OCI-LY7 (cell line): ENCODE measurements around the gene TAF6. TPM values are rescaled to one million over a fixed set of nuclear protein-coding genes. Genes with fewer than 3 reads are reported as not detected.

Experiments
- BruUV-seq: library from RNA; stranded (reverse); fragments of 400-500 nt; replicated peaks from 2 replicates; lab custom pipeline; 2021; lab: Mats Ljungman, UMichigan
- CTCF ChIA-PET: fragments of 300-600 bp; sonication (Branson Sonifier 250); formaldehyde crosslinking; loops from one replicate; lab custom pipeline; 2022; ENCODE audit warnings: antibody characterized with exemption; ENCODE audit not compliant: unreplicated experiment; lab: Charles Lee
- POLR2A ChIA-PET: fragments of 300-600 bp; sonication (Branson Sonifier 250); formaldehyde crosslinking; loops from one replicate; lab custom pipeline; 2022; ENCODE audit warnings: antibody characterized with exemption; lab: Charles Lee
- DNase-seq: peaks from one replicate; pipeline ENCODE4 v3.0.0-alpha.2; 2015; ENCODE audit warnings: low spot score
- H2AFZ ChIP-seq: fragments of 200-600 bp; sonication (generic), shearing (Covaris generic); 2 replicates; pipeline ENCODE4 v1.6.1; 2014; ENCODE audit warnings: mild to moderate bottlenecking, antibody characterized with exemption, low read length, moderate library complexity
- H3K27ac ChIP-seq: fragments of 200-600 bp; sonication (generic); 2 replicates; pipeline ENCODE4 v1.5.1; 2014; ENCODE audit warnings: mixed run types, low read depth, mild to moderate bottlenecking, moderate library complexity, low read length, inconsistent platforms; ENCODE audit not compliant: poor library complexity, severe bottlenecking
- H3K36me3 ChIP-seq: fragments of 200-600 bp; sonication (generic); 2 replicates; pipeline ENCODE4 v1.6.1; 2014; ENCODE audit warnings: mild to moderate bottlenecking, antibody characterized with exemption, low read length, moderate library complexity, mixed read lengths; ENCODE audit not compliant: insufficient read depth
- H3K4me1 ChIP-seq: fragments of 200-600 bp; sonication (generic); 2 replicates; pipeline ENCODE4 v1.5.1; 2014; ENCODE audit warnings: mild to moderate bottlenecking, low read length; ENCODE audit not compliant: insufficient read depth, poor library complexity, severe bottlenecking
- H3K4me2 ChIP-seq: fragments of 200-600 bp; sonication (generic); 2 replicates; pipeline ENCODE4 v1.6.1; 2014; ENCODE audit warnings: mild to moderate bottlenecking, low read length
- H3K4me3 ChIP-seq: fragments of 200-600 bp; sonication (generic); 2 replicates; pipeline ENCODE4 v1.5.1; 2014; ENCODE audit warnings: mild to moderate bottlenecking, low read depth, low read length; ENCODE audit not compliant: poor library complexity, severe bottlenecking
- H3K79me2 ChIP-seq: fragments of 200-600 bp; sonication (generic); 2 replicates; pipeline ENCODE4 v1.6.1; 2016; ENCODE audit warnings: low read depth, mild to moderate bottlenecking, low read length, moderate library complexity, mixed read lengths; ENCODE audit not compliant: insufficient read depth
- H3K9me2 ChIP-seq: fragments of 200-600 bp; sonication (generic); 2 replicates; pipeline ENCODE4 v1.6.1; 2016; ENCODE audit warnings: mild to moderate bottlenecking, low read length, mixed read lengths; ENCODE audit not compliant: insufficient read depth
- H3K9me3 ChIP-seq: fragments of 200-600 bp; sonication (generic); 2 replicates; pipeline ENCODE4 v1.6.1; 2014; ENCODE audit warnings: mild to moderate bottlenecking, mixed run types, low read length, mixed read lengths
- H4K20me1 ChIP-seq: fragments of 200-600 bp; sonication (generic); 2 replicates; pipeline ENCODE4 v1.6.1; 2014; ENCODE audit warnings: mild to moderate bottlenecking, antibody characterized with exemption, low read length, moderate library complexity, mixed read lengths; ENCODE audit not compliant: insufficient read depth
- EZH2phosphoT487 ChIP-seq: fragments of 200-600 bp; sonication (generic); IDR thresholded peaks from 2 replicates; pipeline ENCODE4 v1.6.1; 2018; ENCODE audit warnings: low read depth, borderline replicate concordance, mild to moderate bottlenecking, mixed run types, antibody characterized with exemption, low read length, moderate library complexity, mixed read lengths
- intact Hi-C: fragments of 100-400 bp; cut with micrococcal nuclease; formaldehyde crosslinking; loops from one replicate; pipeline ENCODE4 v1.10.0; 2022; ENCODE audit not compliant: unreplicated experiment
- total RNA-seq, 2 experiments: library from RNA; depleted of rRNA in 1 of 2; stranded (reverse); fragments of >200 nt in 1 of 2; shearing (Covaris generic) in 1 of 2; gene quantifications; 2 replicates each; pipeline ENCODE4 v1.2.3, GENCODE V29; 2014 to 2022
- TF ChIP-seq, protein P1 (sequence below): fragments of 200-600 bp; sonication (generic); conservative IDR thresholded peaks from 2 replicates; pipeline ENCODE4 v1.5.1; 2014; ENCODE audit warnings: mild to moderate bottlenecking, antibody characterized with exemption, low read length, moderate library complexity, mixed read lengths

Gene TAF6
- total RNA-seq, 2 experiments from 2014 or later, result 28.0 to 71.0 TPM

DNA sequence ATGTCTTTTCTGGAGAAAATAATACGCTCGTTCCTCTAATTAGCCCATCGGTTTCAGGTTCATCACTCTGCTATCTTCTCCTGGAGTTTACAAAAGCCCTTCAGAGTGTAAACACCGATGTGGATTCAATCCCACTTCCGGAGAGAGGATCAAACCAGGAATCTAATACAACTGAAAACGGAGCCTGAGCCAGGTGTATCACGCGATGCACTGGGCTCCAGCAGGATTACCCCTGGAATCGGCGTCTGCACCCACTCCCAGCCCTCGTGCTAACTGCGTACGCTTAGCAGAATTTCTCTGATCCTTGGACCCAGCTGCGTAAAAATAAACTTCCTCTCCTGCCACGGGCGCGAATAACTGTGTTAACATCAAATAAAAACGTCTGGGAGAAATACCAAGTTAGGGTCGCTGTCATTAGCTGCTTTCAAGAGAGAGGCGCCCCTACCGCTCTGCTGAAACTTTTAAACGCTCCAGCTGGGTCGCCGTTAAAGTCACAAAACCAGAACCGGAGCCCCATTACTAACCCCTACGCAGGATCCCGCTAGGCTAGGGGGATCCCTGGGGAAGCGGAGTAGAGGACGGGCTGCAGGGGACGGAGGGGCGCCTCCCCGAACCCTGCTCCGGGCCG lies 38.1 kb downstream of the TAF6 start:
- peak overlapping the region; percentile 73 for H3K4me3 ChIP-seq
- TSS peak; percentile 73 for BruUV-seq
- H3K9me3 ChIP-seq, result no peaks in the 10 kb centered on the region
- POLR2A ChIA-PET, result interaction anchor here (0.7 to 1.1 kb wide), 2 partner anchors 65 to 456 kb away, joined by 3 read pairs; no protein-coding TSS in a partner anchor
- DNase-seq, result peak; percentile 19
- peak overlapping the region; percentile 0; the same call in 1 of the 2 replicates for H2AFZ ChIP-seq
- peak overlapping the region; percentile 80 for H3K4me2 ChIP-seq
- H3K27ac ChIP-seq, result peak overlapping the region; percentile 3
- CTCF ChIA-PET, result no interaction called here
- intact Hi-C loops, result loop anchor here (1.0 to 10.0 kb wide), 4 partner anchors 32 to 804 kb away; partner anchors contain the start of genes MBLAC1, UFSP1 and ZSCAN21
- no peaks in the 10 kb centered on the region for H3K9me2 ChIP-seq
- peaks cover 16% of the 10 kb centered on the region; the same call in 1 of the 2 replicates for H3K36me3 ChIP-seq
- H3K79me2 ChIP-seq, result peaks cover 11% of the 10 kb centered on the region; the same call in 1 of the 2 replicates
- no peak for TF ChIP-seq EZH2phosphoT487
- TF ChIP-seq, protein P1, sequence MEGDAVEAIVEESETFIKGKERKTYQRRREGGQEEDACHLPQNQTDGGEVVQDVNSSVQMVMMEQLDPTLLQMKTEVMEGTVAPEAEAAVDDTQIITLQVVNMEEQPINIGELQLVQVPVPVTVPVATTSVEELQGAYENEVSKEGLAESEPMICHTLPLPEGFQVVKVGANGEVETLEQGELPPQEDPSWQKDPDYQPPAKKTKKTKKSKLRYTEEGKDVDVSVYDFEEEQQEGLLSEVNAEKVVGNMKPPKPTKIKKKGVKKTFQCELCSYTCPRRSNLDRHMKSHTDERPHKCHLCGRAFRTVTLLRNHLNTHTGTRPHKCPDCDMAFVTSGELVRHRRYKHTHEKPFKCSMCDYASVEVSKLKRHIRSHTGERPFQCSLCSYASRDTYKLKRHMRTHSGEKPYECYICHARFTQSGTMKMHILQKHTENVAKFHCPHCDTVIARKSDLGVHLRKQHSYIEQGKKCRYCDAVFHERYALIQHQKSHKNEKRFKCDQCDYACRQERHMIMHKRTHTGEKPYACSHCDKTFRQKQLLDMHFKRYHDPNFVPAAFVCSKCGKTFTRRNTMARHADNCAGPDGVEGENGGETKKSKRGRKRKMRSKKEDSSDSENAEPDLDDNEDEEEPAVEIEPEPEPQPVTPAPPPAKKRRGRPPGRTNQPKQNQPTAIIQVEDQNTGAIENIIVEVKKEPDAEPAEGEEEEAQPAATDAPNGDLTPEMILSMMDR, result no peak
- H3K4me1 ChIP-seq, result peaks cover 22% of the 10 kb centered on the region
- H4K20me1 ChIP-seq, result no peaks in the 10 kb centered on the region

GRCh38 chr7:100079024-100079560 lies 40.1 kb downstream of the TAF6 start:
- Histone ChIP-seq H3K4me2 (no peak overlapping the region), H3K4me3 (no peak overlapping the region), H3K79me2 (peaks cover 11% of the 10 kb centered on the region; the same call in 1 of the 2 replicates), H3K27ac (no peak overlapping the region), H3K4me1 (peaks cover 22% of the 10 kb centered on the region), H3K9me2 (no peaks in the 10 kb centered on the region), H3K9me3 (no peaks in the 10 kb centered on the region), H2AFZ (no peak overlapping the region), H4K20me1 (no peaks in the 10 kb centered on the region), H3K36me3 (peaks cover 35% of the 10 kb centered on the region)
- no peak for DNase-seq
- TF ChIP-seq, protein P1, result no peak
- intact Hi-C loops, result no loop called here
- BruUV-seq, result no TSS peak
- ChIA-PET CTCF (no interaction called here), POLR2A (interaction anchor here (0.6 to 0.7 kb wide), 2 partner anchors 20 to 26 kb away, joined by 3 to 6 read pairs; no protein-coding TSS in a partner anchor)

DNA sequence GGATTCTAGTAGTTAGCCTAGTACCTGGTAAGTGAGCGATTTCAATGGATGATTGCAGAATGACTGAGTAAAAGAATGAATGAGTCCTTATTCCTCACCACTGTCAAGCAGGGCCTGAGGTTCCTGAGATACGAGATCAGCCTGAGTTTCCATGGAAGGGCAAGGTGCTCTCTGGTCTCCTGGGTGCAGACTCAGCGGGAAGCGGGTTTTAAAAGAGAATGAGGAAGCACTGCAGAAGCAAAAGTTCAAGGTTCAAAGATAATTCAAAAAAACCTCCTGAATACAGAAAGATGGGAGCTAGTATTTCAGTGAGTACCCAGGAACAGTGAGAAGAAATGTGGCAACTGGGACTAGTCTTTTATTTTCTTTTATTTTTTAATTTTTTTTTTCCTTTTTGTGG lies 42.0 kb downstream of the TAF6 start:
- DNase-seq, result no peak
- POLR2A ChIA-PET, result no interaction called here
- H3K4me1 ChIP-seq, result peaks cover 7% of the 10 kb centered on the region
- H3K27ac ChIP-seq, result no peak overlapping the region
- intact Hi-C loops, result no loop called here
- H2AFZ ChIP-seq, result no peak overlapping the region
- no peaks in the 10 kb centered on the region for H3K9me3 ChIP-seq
- H4K20me1 ChIP-seq, result no peaks in the 10 kb centered on the region
- peaks cover 53% of the 10 kb centered on the region for H3K36me3 ChIP-seq
- H3K9me2 ChIP-seq, result no peaks in the 10 kb centered on the region
- TF ChIP-seq, protein P1, result no peak
- no peak for TF ChIP-seq EZH2phosphoT487
- peaks cover 11% of the 10 kb centered on the region; the same call in 1 of the 2 replicates for H3K79me2 ChIP-seq
- BruUV-seq, result no TSS peak
- no peak overlapping the region for H3K4me3 ChIP-seq
- no peak overlapping the region for H3K4me2 ChIP-seq
- CTCF ChIA-PET, result no interaction called here
